Stimulated activated CD4-positive, alpha-beta T cell treated with anti-CD3 and anti-CD28 coated beads, Interleukin-2, amount 100 ng/mL, for 24 hours (primary cell): Measurements from ENCODE around the gene CGN.
A peak's percentile ranks its signal among the peaks of the same experiment; 100 is the strongest.

Experiments used
- DNase-seq, 2 donors: peaks; one replicate each; pipeline ENCODE4 v3.0.0-alpha.2; 2020

The CGN gene, protein sequence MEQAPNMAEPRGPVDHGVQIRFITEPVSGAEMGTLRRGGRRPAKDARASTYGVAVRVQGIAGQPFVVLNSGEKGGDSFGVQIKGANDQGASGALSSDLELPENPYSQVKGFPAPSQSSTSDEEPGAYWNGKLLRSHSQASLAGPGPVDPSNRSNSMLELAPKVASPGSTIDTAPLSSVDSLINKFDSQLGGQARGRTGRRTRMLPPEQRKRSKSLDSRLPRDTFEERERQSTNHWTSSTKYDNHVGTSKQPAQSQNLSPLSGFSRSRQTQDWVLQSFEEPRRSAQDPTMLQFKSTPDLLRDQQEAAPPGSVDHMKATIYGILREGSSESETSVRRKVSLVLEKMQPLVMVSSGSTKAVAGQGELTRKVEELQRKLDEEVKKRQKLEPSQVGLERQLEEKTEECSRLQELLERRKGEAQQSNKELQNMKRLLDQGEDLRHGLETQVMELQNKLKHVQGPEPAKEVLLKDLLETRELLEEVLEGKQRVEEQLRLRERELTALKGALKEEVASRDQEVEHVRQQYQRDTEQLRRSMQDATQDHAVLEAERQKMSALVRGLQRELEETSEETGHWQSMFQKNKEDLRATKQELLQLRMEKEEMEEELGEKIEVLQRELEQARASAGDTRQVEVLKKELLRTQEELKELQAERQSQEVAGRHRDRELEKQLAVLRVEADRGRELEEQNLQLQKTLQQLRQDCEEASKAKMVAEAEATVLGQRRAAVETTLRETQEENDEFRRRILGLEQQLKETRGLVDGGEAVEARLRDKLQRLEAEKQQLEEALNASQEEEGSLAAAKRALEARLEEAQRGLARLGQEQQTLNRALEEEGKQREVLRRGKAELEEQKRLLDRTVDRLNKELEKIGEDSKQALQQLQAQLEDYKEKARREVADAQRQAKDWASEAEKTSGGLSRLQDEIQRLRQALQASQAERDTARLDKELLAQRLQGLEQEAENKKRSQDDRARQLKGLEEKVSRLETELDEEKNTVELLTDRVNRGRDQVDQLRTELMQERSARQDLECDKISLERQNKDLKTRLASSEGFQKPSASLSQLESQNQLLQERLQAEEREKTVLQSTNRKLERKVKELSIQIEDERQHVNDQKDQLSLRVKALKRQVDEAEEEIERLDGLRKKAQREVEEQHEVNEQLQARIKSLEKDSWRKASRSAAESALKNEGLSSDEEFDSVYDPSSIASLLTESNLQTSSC

GRCh38 chr1:151510957-151511635 is at the start of gene CGN:
CGN (plus strand) TSS chr1:151511387; CDS start chr1:151518520, 7,133 bp downstream.
- peak; percentile 84 to 87 for DNase-seq

DNA sequence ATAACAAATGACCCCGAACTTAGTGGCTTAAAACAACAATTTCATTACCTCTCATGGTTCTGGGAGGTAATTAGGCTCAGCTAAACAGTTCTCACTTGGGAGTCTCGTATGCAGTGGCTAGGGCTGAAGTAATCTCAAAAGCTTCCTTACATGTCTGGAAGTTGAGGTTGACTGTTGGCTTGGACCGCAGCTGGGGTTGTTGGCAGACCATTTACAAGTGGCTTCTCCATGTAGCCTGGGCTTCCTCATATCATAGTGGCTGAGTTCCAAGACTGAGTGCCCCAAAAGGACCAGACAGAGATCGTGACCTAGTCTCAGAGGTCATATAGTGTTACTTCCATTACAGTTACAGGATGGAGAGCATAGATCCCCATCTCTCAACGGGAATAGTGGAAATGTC is 49.5 kb upstream of the CGN start:
- no peak for DNase-seq

GRCh38 chr1:151465026-151465425 is 46.2 kb upstream of the CGN start:
- no peak for DNase-seq

DNA sequence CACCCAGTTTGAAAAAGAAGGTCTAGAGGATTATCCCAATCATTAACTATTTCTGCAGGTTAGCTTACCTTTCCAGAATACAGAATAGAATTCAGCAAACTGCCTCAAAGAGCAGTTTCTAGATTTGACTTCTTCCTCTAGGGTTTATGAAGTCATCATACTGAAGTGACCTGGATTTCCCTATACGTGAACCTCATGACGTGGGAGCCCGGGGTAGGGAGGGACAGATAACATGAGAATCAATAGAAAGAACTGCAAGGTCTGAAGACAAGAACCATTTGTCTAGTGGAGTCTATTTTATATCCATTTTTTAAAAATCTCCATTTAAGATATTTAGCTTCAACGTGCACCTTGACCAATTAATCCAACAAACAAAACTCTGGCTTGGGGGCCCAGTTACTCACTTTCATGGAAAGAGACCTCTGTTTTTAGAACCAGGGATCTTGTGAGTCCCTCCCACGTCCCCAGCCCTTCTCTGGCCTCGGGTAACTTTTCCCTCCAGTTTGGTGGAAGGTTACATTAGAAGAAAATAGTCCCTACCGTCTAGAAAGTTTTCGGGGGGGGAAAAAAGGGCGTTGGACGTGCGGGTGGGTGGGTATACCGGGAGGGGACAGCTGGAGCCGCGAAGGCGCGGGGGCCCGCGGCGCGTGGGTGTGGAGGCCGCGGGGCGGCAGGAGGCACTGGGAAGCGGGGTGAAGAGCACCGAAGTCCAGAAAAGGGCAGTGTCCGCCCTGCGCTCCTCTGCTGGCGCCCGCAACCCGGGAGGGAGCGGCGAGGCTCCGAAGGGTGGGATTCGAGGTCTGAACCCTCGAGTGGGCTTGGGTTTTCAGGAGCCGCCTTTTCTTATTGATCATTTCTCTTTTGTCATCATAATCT is 38.1 kb upstream of the CGN start:
- DNase-seq, result peak; percentile 22 to 29

GRCh38 chr1:151474745-151475144 is 36.4 kb upstream of the CGN start:
- DNase-seq, result no peak

- no peak for DNase-seq
Measured at GRCh38 chr1:151475175-151475574, 36.0 kb upstream of the CGN start.

GRCh38 chr1:151476083-151476482 is 35.1 kb upstream of the CGN start:
- no peak for DNase-seq

GRCh38 chr1:151477066-151477465 is 34.1 kb upstream of the CGN start:
- no peak for DNase-seq

GRCh38 chr1:151478140-151478812 is 32.9 kb upstream of the CGN start:
- DNase-seq, result no peak

DNA sequence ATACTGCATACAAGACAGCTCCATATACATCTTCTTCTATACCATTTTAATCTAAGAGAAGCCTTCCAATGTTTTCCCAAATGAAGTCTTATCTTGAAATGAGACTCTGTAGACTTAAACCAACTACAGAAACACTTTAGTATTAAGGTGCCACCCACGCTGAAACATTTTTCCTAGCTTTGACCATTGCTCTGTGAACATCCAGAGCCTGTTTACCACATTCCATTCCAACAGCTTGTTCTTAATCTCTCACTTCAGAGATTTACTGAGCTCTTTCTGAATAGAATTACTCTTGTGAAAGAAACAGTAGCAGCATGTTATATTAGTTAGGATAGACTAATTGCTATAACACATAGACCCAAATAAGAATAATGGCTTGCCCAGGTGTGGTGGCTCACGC is 32.3 kb upstream of the CGN start:
- DNase-seq, result no peak

GRCh38 chr1:151479462-151479861 is 31.7 kb upstream of the CGN start:
- DNase-seq, result no peak

- no peak for DNase-seq
Measured at GRCh38 chr1:151482017-151482416, 29.2 kb upstream of the CGN start.

DNA sequence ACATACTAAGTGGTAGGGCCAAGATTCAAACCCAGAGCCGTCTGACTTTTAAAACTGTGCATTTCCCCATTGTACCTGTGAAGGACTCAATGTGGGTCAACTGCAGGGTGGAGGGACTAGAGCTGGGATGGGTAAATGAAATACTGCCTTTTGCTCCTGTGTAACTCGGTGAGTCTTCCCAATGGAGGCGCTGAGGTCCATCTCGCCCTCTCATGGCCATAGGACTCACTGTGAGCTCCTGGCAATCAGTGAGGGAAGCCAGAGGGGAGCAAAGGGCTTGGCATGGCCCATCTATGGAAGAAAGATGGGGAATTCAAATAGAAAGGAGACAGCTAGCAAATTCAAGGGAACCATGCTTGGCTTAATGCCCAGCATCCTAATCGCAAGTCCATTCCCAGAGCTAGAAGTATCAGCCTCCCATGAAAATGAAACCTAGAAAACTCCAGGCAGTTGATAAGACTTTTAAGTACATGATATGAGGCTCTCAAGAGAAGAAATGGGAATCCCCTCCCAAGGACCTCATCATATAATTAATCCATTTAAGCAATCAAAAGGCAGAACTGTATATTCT is 25.4 kb upstream of the CGN start:
- no peak for DNase-seq

DNA sequence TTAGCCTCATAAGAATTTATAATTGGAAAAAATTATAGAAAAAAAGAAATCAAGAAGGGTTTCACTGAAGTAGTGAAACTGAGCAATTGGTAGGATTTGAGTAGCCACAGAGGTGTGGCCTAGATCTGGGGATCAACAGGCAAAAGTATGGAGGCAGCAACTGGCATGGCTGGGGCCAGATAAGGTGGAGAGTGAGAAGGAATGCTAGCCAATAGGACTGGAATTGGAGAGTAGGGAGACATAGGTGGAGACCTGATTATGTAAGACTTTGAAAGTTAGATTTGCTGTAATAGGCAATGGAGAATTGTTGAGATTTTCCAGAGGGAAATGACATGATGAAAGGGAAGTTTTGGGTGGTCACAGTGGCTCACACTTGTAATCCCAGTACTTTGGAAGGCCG is 24.6 kb upstream of the CGN start:
- DNase-seq, result no peak

DNA sequence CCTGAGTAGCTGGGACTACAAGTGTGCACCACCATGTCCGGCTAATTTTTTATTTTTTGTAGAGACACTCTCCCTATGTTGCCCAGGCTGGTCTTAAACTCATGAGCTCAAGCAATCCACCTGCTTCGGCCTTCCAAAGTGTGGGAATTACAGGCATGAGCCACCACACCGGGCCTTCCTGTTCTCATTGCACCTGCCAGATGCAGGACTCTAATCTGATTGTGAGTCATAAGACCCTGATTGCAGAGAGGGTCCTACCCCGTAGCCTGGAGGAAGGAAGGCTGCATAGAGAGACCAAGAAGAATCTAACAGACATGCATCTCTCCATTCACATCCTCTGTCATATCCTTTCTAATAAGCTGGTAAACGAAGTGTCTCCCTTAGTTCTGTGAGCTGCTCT is 19.5 kb upstream of the CGN start:
- DNase-seq, result no peak

DNA sequence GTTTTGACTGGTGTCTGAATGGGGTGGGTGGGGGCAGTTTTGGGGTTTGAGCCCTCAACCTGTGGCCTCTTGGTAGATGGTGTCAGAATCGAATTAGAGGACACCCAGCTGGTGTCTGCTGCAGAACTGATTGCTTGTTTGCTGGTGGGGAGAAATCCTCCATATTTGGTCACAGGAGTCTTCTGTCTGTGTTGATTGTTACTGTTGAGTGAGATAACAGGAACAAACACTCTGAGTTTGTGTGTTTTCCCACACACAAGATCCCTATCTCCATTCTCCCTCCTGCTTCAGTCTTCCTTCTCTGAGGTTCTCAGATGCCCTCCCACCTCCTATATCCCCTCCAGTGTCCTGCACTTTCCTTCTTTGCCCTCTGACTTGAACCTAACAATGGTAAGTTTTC is 19.1 kb upstream of the CGN start:
- DNase-seq, result no peak

GRCh38 chr1:151493042-151493441 is 18.1 kb upstream of the CGN start:
- no peak for DNase-seq

DNA sequence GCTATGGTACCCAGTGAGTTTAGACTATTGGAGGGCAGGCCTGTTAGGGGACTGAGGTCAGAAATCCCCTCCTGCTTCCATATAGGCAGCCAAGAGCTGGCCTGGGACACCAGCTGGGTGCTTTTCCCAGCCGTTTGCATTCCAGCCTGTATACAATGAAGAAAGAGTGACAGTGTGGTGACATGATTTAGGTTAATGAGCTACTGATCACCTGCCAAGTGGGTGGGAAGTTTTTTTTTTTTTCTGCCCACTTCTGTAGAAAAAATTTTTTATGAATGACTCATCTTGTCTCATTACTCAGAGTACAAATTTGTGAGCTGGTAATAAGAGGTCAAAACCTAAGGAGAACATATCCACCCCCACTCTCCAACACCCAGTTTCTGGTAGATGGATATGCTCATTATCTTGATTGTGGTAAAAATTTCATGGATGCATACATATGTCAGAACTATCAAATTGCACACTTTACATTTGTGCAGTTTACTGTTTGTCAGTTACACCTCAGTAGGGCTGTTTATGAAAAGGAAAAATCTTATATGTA is 16.4 kb upstream of the CGN start:
- DNase-seq, result no peak

- no peak for DNase-seq
Measured at GRCh38 chr1:151495316-151495715, 15.9 kb upstream of the CGN start.

- no peak for DNase-seq
Measured at GRCh38 chr1:151499365-151499764, 11.8 kb upstream of the CGN start.

DNA sequence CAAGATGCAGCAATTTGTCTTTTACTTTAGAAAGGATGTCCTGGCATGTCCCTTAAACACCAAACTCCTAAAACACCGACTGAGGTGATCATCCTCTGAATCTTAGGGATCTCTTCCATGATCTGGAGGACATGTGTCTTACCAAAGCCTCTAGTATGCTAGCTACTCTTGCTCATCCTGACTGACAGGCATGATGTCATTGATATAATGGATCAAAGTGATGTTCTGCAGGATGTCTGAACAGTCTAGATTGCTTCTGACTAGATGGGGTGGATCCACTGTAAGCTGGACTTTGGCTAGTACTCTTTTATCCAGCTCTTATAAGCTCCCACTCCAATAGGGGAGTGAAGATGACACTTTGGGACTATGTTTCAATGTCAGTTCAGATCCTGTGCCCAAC is 11.3 kb upstream of the CGN start:
- no peak for DNase-seq
